KOPT-K1 (cell line): ENCODE results near the gene PACS1.
"Not testable (repeated sequence)": the region's sequence is repeated elsewhere in the genome, so short reads cannot be mapped to it uniquely, and the experiment has no call there.

ENCODE experiments used
- H3K27ac ChIP-seq: fragments of 200-600 bp; sonication (generic); 2 replicates; pipeline ENCODE4 v1.5.1; 2016; ENCODE audit warnings: antibody characterized with exemption, mild to moderate bottlenecking, low read depth, low read length; ENCODE audit not compliant: poor library complexity, severe bottlenecking
- H3K36me3 ChIP-seq: fragments of 200-600 bp; sonication (generic); 2 replicates; pipeline ENCODE4 v1.5.1; 2017; ENCODE audit warnings: antibody characterized with exemption, mild to moderate bottlenecking, low read length, moderate library complexity; ENCODE audit not compliant: insufficient read depth
- H3K9me3 ChIP-seq: fragments of 200-600 bp; sonication (generic); 2 replicates; pipeline ENCODE4 v1.5.1; 2017; ENCODE audit warnings: antibody characterized with exemption, low read length, mild to moderate bottlenecking; ENCODE audit not compliant: insufficient read depth, poor library complexity, severe bottlenecking

Gene PACS1

DNA sequence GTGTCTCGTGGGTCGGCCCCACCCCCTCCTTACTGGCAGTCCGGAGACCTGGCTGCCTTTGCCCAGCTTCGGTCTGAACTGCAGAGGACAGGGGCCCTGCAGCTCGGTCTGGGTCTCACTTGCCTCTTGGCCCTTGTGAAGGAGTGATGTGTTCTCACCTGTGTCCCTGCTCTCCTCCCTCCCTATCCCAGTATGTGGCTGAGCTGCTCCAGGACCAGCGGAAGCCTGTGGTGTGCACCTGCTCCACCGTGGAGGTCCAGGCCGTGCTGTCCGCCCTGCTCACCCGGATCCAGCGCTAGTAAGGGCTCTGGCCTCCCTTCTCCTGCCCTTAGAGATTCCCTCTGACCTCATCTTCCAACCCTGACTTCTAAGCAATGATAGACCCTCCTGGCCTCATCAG, 162.7 kb downstream of the PACS1 start:
- Histone ChIP-seq H3K27ac (no peak overlapping the region), H3K36me3 (no peaks in the 10 kb centered on the region), H3K9me3 (no peaks in the 10 kb centered on the region)

DNA sequence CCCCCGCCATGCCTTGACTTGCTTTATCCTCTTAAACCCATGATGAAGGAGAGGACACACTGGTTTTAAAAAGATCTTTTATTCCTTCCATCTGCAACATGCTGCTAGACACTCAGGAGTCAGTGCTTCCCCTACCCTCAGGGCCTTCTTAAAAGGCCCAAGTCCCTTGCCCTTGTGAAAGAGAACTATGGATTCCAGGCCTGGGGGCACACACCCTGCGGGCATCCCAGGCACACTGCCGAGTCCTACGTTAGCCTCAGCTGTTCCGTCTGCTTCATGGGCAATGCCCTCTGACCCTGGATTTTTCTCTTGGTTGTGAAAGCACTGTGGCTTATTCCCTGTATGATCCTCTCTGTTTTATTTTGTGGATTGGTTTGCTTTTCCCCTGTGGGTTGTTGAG, 163.2 kb downstream of the PACS1 start:
- Histone ChIP-seq H3K36me3 (no peaks in the 10 kb centered on the region), H3K27ac (no peak overlapping the region), H3K9me3 (no peaks in the 10 kb centered on the region)

DNA sequence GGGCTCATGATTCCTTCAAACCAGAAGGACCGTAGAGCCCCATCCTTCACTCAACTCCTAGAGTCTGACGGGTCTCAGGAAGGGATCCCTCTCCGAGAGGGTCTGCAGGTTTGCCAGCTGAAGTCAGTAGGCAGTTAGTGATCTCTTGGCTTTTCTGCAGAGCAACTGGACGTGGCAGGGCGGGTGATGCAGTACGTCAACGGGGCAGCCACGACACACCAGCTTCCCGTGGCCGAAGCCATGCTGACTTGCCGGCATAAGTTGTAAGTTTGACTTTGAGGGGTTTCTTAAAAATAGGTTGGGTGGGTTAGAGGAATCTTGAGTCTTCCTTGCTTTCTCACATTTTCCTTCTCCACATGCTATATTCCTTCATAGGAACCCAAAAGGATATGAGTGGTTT, 165.1 kb downstream of the PACS1 start:
- H3K9me3 ChIP-seq, result no peaks in the 10 kb centered on the region
- H3K36me3 ChIP-seq, result no peaks in the 10 kb centered on the region
- no peak overlapping the region for H3K27ac ChIP-seq

DNA sequence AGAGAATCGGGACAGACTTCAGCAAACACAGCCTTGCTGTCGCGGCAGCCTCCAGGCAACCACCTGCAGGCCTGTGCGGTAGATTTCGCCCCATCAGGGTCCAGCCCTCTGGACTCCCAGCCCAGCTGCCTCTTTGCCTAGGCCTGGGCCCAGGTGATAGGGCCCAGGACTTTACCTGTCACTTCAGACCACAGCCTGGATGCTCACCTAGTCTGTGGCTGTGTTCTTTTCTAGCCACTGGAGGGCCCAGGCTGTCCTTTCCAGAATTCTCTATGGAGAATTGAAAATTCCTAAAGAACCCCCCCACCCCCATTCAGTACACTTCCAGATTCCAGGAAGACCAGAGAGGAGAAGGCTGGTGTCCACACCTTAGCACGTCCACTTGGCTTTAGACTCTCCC, 167.8 kb downstream of the PACS1 start:
- no peaks in the 10 kb centered on the region for H3K9me3 ChIP-seq
- no peak overlapping the region for H3K27ac ChIP-seq
- H3K36me3 ChIP-seq, result no peaks in the 10 kb centered on the region

DNA sequence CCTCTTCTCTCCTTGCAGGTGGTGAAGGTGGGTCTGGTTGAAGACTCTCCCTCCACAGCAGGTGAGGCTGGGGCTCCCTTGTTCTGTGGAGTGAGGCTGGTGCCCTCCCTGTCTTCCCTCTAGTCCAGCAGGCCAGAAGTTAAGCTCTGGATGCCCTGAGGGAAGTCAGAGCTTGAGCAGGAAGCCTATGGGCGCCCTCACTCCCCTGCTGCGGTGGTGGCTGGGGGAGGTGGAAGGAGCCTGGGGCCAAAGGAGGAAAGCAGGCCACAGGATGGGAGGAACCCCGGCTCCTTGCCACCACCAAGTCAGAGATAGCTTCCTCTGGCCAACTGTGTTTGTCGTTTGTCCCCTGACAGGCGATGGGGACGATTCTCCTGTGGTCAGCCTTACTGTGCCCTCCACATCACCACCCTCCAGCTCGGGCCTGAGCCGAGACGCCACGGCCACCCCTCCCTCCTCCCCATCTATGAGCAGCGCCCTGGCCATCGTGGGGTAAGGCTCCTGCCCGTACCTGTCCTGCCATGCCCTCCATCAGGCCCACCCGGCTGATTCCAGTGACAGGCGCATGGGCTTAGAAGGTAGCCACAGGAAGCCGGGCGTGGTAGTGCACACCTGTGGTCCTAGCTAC, 168.8 kb downstream of the PACS1 start:
- Histone ChIP-seq H3K9me3 (no peaks in the 10 kb centered on the region), H3K36me3 (no peaks in the 10 kb centered on the region), H3K27ac (peak overlapping the region; percentile 93)

DNA sequence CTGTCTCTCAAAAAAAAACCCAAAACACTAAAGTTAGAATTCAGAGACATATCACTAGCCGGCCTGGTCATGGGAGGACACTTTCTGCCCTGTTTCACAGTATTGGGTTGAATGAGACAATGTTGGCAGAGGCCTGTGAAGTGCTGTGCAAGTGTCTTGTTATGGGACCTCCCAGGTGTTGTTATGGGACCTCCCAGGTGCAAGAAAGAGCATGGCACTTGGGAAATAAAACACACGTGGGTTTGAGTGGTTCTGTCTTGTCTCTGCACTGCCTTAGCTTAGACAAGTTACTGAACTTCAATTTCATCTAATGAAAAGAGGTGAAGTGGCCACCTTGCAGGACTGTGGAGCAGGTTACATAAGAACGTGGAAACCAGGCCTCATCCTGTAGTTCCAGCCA, 169.4 kb downstream of the PACS1 start:
- Histone ChIP-seq H3K36me3 (no peaks in the 10 kb centered on the region), H3K27ac (peak overlapping the region; percentile 93), H3K9me3 (no peaks in the 10 kb centered on the region)

DNA sequence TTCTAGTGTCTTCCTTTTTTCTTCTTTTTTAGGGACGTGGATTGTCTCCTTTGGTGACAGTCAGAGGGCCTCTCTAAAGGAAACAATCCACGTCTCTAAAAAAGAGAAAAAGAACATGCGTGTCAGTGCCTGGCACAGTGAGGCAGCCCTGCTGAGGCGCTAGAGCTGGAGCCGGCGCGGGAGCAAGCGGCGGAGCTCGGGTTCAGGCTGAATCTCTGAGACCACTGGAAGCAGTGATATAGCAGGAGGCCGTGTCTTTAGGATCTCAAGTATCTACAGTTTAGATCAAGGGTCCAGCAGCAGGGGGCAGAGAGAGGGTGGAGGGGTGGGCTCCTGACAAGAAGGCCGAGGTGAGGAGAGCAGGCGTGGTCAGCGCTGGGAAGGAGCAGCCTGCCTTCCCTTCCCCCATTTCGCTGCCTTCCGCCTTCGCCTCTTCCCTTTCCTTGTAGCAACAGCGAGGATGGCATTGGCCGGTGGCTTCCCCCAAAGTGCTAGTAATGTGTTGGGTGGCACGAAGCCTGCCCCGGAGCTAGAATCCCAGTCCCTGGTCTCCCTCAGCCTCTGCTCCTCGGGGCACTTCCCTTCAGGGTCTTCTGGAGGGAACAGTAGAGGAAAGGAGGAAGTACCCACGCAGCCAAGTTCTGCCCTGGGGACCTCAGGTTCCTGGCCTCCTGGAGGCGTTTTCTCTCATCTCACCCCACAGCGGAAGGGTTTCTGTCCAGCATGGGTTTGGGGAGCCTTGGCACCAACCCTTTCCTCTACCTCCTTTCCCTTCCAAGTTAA, 170.1 kb downstream of the PACS1 start:
- Histone ChIP-seq H3K9me3 (no peaks in the 10 kb centered on the region), H3K36me3 (no peaks in the 10 kb centered on the region), H3K27ac (peak overlapping the region; percentile 93)

DNA sequence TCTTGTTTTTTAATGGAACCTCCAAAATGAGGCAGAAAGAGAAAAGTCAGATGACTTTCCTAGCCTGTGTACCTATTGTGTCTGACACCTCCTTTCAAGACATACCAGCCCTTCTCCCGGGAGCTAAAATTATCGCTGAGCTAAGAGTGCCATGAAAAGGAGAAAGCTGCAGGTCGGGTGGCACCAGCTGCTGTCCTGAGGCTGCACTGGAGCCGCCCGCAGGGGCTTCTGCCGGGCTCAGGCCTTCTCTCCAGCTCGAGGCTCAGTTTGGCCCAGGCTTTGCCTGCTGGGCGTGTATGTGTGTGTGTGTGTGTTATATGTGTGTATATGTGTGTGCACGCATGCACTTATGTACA, 170.7 kb downstream of the PACS1 start:
- Histone ChIP-seq H3K27ac (peak overlapping the region; percentile 93), H3K9me3 (no peaks in the 10 kb centered on the region), H3K36me3 (no peaks in the 10 kb centered on the region)

DNA sequence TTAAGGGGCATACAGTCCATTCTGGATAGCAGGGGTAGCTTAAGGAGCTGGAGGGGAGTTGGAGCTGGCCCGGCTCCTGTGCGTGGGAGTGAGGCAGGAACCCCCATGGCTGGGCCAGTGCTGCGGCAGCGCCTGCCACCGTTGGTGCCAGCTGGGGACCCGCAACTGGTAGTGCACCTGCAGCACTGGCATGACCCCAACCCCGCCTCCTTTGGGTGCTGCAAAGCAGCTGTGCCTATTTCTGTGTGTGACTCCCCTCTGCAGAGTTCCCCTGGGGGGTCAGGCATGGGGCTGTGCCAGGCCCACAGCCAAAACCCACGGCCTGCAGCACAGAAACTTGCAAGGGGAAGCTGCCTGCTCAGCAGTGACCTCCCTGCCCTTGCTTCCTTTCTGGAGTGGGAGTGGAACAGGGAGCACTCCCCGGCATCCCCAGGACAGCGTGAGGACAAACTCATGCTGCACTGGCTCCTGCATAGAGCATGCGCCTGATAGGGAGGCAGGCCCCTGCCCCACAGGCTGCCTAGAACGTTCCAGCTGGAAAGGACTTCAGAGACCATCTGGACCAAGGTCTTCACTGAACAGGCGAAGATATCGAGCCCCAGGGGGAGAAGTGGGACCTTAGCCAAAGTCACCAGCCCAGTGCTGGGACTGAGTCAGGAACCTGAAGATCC, 172.2 kb downstream of the PACS1 start:
- H3K27ac ChIP-seq, result peak overlapping the region; percentile 93

DNA sequence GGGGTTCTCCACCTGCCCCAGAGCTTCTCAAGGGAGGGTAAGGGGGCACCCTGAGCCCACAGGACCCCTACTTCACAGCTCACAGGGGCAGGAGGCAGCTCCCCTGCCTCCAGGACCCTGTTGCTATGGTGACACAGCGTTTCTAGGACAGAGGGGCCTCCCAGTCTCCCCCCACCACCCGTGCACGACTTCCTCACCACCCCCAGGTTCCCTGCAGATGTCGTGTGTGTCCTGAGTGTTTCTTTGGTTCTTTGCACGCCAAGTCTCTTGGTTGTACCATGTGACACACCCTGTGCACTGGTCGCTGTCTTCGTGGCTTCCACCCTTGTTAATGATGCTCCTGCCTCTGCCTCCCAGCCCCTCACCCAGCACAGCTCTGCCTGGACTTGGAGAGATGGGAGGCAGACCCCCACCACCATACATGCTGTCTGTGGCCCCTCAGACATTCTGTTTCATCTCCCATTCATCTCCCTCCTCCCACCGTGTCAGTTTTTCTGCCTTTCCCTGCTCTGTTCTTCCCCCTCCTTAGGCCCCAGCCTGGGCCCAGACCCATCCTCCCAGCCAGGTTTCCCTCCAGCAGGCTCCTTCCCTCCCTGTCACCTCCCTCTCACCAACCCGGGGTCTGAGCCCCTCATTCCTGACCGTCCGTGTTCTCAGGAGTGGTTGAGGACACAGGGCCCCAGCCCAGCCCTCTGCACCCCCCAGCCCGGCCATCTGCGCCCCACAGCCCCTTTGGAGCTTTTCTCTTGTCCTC, 173.9 kb downstream of the PACS1 start:
- Histone ChIP-seq H3K27ac (peak overlapping the region; percentile 93), H3K36me3 (no peaks in the 10 kb centered on the region), H3K9me3 (no peaks in the 10 kb centered on the region)

More for the DNA sequence above, 172.2 kb downstream of the PACS1 start:
- Histone ChIP-seq H3K9me3 (no peaks in the 10 kb centered on the region), H3K36me3 (no peaks in the 10 kb centered on the region)

DNA sequence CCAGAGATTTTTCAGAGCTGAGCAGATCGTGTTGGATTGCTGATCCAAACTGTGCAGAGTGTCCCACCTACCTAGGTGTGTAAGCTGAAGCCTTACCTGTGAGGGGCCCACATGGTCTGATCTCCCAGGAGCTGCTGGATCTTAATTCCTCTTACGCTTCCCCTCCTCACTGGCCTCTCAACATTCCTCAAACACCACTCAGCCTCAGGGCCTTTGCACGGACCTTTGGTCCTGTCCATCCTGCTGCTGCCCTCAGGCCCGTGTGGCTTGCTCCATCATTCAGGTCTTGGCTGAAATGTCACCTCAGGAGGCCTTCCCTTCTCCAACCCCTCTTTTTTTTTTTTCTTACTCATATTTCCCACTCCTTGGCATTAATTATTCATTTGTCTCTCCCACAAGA, 177.2 kb downstream of the PACS1 start:
- Histone ChIP-seq H3K27ac (no peak overlapping the region), H3K36me3 (no peaks in the 10 kb centered on the region), H3K9me3 (no peaks in the 10 kb centered on the region)

DNA sequence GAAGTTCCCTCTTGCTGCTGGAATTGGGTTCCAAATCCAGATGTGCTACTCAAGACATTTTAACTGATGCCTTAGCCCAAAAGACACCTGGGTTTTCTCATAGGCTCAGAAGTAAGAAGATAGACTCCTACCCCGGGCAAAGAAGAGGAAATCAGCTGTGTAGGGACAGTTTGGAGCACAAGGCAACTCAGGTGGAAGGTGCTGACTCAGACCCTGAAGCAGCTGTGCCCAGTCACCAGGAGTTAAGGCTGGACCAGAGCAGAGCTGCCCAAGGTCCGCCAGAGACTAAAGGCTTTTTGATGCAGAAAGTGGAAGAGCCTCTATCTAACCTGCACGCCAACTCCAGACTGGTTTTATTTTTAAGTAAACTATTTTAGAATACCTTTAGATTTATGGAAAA, 177.7 kb downstream of the PACS1 start:
- Histone ChIP-seq H3K9me3 (no peaks in the 10 kb centered on the region), H3K27ac (no peak overlapping the region), H3K36me3 (no peaks in the 10 kb centered on the region)

DNA sequence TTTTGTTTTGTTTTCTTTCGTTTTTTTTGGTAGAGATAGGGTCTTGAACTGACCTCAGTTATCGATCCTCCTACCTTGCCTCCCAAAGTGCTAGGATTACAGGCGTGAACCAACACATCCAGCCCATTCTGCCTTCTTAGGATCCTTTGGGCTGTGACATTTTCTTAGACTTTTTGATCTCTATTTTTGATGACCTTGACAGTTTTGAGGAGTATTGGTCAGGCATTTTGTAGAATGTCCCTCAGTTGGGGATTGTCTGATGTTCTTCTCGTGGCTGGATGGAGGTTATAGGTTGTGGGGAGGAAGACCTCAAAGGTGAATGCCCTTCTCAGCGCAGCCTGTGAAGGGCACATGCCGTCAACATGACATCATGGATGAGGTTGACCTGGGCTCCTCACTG, 178.8 kb downstream of the PACS1 start:
- Histone ChIP-seq H3K9me3 (no peaks in the 10 kb centered on the region), H3K36me3 (no peaks in the 10 kb centered on the region), H3K27ac (no peak overlapping the region)

DNA sequence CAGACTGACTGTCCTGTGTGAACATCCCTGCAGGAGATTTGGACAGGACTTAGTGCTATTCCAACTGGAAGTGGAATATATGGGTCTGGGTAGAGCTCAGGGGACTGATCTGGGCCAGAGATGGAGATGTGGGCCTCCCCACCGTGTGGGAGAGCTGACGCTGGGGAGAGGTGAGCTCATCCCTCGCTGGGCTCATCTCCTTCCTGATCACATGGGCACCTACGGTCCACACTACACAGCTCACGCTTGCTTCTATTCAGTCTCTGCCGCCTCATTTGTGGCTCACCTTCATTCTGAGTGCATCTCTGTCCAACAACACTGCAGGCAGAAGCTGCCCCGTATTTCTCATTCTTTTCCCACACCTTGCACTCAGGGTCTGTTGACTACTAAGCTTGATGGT, 181.7 kb downstream of the PACS1 start:
- Histone ChIP-seq H3K9me3 (no peaks in the 10 kb centered on the region), H3K27ac (no peak overlapping the region), H3K36me3 (no peaks in the 10 kb centered on the region)

DNA sequence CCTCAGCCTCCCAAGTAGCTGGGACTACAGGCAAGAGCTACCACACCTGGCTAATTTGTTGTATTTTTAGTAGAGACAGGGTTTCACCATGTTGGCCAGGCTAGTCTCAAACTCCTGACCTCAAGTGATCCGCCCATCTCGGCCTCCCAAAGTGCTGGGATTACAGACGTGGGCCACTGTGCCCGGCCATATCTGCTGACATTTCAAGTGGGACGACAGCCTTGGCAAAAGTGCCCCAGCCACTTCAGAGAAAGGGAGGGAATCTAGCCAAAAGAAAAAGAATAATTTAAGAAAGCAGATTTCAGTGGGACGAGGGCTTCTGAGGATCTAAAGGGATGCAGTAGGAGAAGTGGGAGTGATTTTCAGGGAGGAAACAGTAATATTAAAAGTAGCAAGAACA, 183.0 kb downstream of the PACS1 start:
- H3K27ac ChIP-seq, H3K9me3 ChIP-seq, H3K36me3 ChIP-seq: not testable (repeated sequence)
